Ascending aorta (tissue), 2 donors: ENCODE measurements around the gene TEAD4. TPM values are rescaled to one million over a fixed set of nuclear protein-coding genes. Genes with fewer than 3 reads are reported as not detected.

Source experiments
- DNase-seq, 2 donors: peaks; one replicate each; pipeline ENCODE4 v3.0.0-alpha.2; 2019; ENCODE audit warnings: low spot score in 2 of 2
- H3K27ac ChIP-seq, 2 donors: fragments of 200-600 bp; sonication (generic); one replicate each; pipeline ENCODE4 v1.5.1; 2016 to 2017; ENCODE audit warnings: mild to moderate bottlenecking in 1 of 2
- H3K27me3 ChIP-seq: fragments of 200-600 bp; sonication (generic); one replicate; pipeline ENCODE4 v1.5.1; 2017
- H3K36me3 ChIP-seq, 2 donors: fragments of 200-600 bp; sonication (generic); one replicate each; pipeline ENCODE4 v1.5.1; 2016
- H3K4me1 ChIP-seq, 2 donors: fragments of 200-600 bp; sonication (generic); one replicate each; pipeline ENCODE4 v1.5.1; 2016 to 2017; ENCODE audit warnings: mild to moderate bottlenecking in 1 of 2
- H3K4me3 ChIP-seq, 2 donors: fragments of 200-600 bp; sonication (generic); one replicate each; pipeline ENCODE4 v1.5.1; 2016 to 2017; ENCODE audit warnings: mild to moderate bottlenecking in 1 of 2
- H3K9me3 ChIP-seq, 2 donors: fragments of 200-600 bp; sonication (generic); one replicate each; pipeline ENCODE4 v1.5.1; 2016
- CTCF ChIP-seq, 3 experiments: fragments of 200-600 bp in 2 of 3; fragments of 450-650 bp in 1 of 3; sonication (generic) in 2 of 3; IDR thresholded peaks; one replicate each; pipeline ENCODE4 v1.5.1; 2016 to 2019; ENCODE audit warnings: antibody characterized with exemption in 3 of 3, mild to moderate bottlenecking in 1 of 3, moderate library complexity in 1 of 3
- intact Hi-C: fragments of 100-400 bp; cut with DNase I; formaldehyde crosslinking; loops from one replicate; pipeline ENCODE4 v1.15.1; 2023
- total RNA-seq: library from RNA; depleted of rRNA; stranded (reverse); fragments of >200 nt; gene quantifications from one replicate; pipeline ENCODE4 v1.1.0, GENCODE V29; 2016

TEAD4 gene
- total RNA-seq, 1 donor from 2014 or later = 76.1 TPM

- Histone ChIP-seq H3K27ac (no peak overlapping the region), H3K9me3 (no peaks in the 10 kb centered on the region), H3K4me3 (no peak overlapping the region), H3K27me3 (no peaks in the 10 kb centered on the region), H3K36me3 (peaks cover 6 to 34% of the 10 kb centered on the region in 2 donors), H3K4me1 (no peaks in the 10 kb centered on the region)
- no peak for DNase-seq
- TF ChIP-seq CTCF (IDR thresholded peaks at IDR 0.05) = peak in 1 of 3 experiments; percentile 10
- intact Hi-C loops = no loop called here
These were observed 76.9 kb downstream of the TEAD4 start for GRCh38 chr12:3035815-3036702.

- Histone ChIP-seq H3K4me3 (no peak overlapping the region), H3K27ac (no peak overlapping the region), H3K27me3 (no peaks in the 10 kb centered on the region), H3K4me1 (peaks cover 0 to 1% of the 10 kb centered on the region in 2 donors), H3K9me3 (no peaks in the 10 kb centered on the region), H3K36me3 (peaks cover 6 to 27% of the 10 kb centered on the region in 2 donors)
- DNase-seq = no peak
- no peak for TF ChIP-seq CTCF (IDR thresholded peaks at IDR 0.05)
- intact Hi-C loops = no loop called here
These were observed 77.9 kb downstream of the TEAD4 start for GRCh38 chr12:3036901-3037600.

GRCh38 chr12:3038166-3038565 is 79.0 kb downstream of the TEAD4 start:
- intact Hi-C loops = no loop called here
- peaks cover 0 to 4% of the 10 kb centered on the region in 2 donors for H3K4me1 ChIP-seq
- no peak overlapping the region for H3K4me3 ChIP-seq
- no peak for TF ChIP-seq CTCF (IDR thresholded peaks at IDR 0.05)
- H3K36me3 ChIP-seq = peaks cover 6 to 27% of the 10 kb centered on the region in 2 donors
- H3K27me3 ChIP-seq = no peaks in the 10 kb centered on the region
- DNase-seq = no peak
- H3K9me3 ChIP-seq = no peaks in the 10 kb centered on the region
- no peak overlapping the region for H3K27ac ChIP-seq

GRCh38 chr12:3038926-3039510 is 79.8 kb downstream of the TEAD4 start:
- Histone ChIP-seq H3K27ac (no peak overlapping the region), H3K27me3 (no peaks in the 10 kb centered on the region), H3K9me3 (no peaks in the 10 kb centered on the region), H3K36me3 (peaks cover 6 to 27% of the 10 kb centered on the region in 2 donors), H3K4me3 (no peak overlapping the region), H3K4me1 (peaks cover 0 to 4% of the 10 kb centered on the region in 2 donors)
- no peak for DNase-seq
- intact Hi-C loops = no loop called here
- no peak for TF ChIP-seq CTCF (IDR thresholded peaks at IDR 0.05)

GRCh38 chr12:3040026-3040656 is 80.9 kb downstream of the TEAD4 start:
- peaks cover 6 to 27% of the 10 kb centered on the region in 2 donors for H3K36me3 ChIP-seq
- no peak for TF ChIP-seq CTCF (IDR thresholded peaks at IDR 0.05)
- H3K4me3 ChIP-seq = no peak overlapping the region
- H3K4me1 ChIP-seq = peaks cover 0 to 4% of the 10 kb centered on the region in 2 donors
- H3K27ac ChIP-seq = no peak overlapping the region
- H3K27me3 ChIP-seq = no peaks in the 10 kb centered on the region
- intact Hi-C loops = loop anchor here (5.0 kb wide), 1 partner anchor 78 kb away; no protein-coding TSS in a partner anchor
- no peak for DNase-seq
- H3K9me3 ChIP-seq = no peaks in the 10 kb centered on the region
